Keratinocyte (primary cell): ENCODE data around the gene FJX1. TPM values are rescaled to one million over a fixed set of nuclear protein-coding genes. Genes with fewer than 3 reads are reported as not detected.

Experiments
- DNase-seq: peaks from one replicate; pipeline ENCODE4 v3.0.0-alpha.2; 2011; ENCODE audit warnings: low read depth, missing footprints, low spot score
- FAIRE-seq: peaks from 2 replicates; lab custom pipeline; 2011; peaks lifted over from hg19 to GRCh38; lab: Jason Lieb, UNC
- H2AFZ ChIP-seq: 2 replicates; pipeline ENCODE4 v1.6.0; 2012; ENCODE audit warnings: low read length, control low read depth, inconsistent platforms; ENCODE audit not compliant: control insufficient read depth
- H3K27ac ChIP-seq: 2 replicates; pipeline ENCODE4 v1.5.1; 2011; ENCODE audit warnings: low read length; ENCODE audit not compliant: control insufficient read depth, insufficient read depth
- H3K27me3 ChIP-seq: 3 replicates; pipeline ENCODE4 v1.6.0; 2011; ENCODE audit warnings: low read length; ENCODE audit not compliant: control insufficient read depth, insufficient read depth; ENCODE audit errors: extremely low read depth
- H3K36me3 ChIP-seq, 2 experiments: 2 replicates in 1 of 2; 3 replicates in 1 of 2; pipeline ENCODE4 v1.5.1; 2011; ENCODE audit warnings: low read length in 2 of 2, mild to moderate bottlenecking in 1 of 2; ENCODE audit not compliant: control insufficient read depth in 2 of 2, insufficient read depth in 2 of 2; ENCODE audit errors: extremely low read depth in 1 of 2
- H3K4me1 ChIP-seq: 3 replicates; pipeline ENCODE4 v1.5.1; 2011; ENCODE audit warnings: low read length; ENCODE audit not compliant: control insufficient read depth, insufficient read depth; ENCODE audit errors: extremely low read depth
- H3K4me2 ChIP-seq: 3 replicates; pipeline ENCODE4 v1.6.0; 2011; ENCODE audit warnings: low read depth, low read length; ENCODE audit not compliant: control insufficient read depth, insufficient read depth; ENCODE audit errors: extremely low read depth
- H3K4me3 ChIP-seq, 3 experiments: fragments of 200-600 bp in 1 of 3; sonication (generic) in 1 of 3; 2 replicates in 2 of 3; 3 replicates in 1 of 3; pipeline ENCODE4 v1.5.1; 2011 to 2016; ENCODE audit warnings: low read length in 3 of 3, mild to moderate bottlenecking in 3 of 3, control low read depth in 2 of 3, inconsistent platforms in 1 of 3, low read depth in 1 of 3, mixed read lengths in 1 of 3, mixed run types in 1 of 3, moderate library complexity in 1 of 3; ENCODE audit not compliant: control insufficient read depth in 2 of 3, insufficient read depth in 2 of 3; ENCODE audit errors: extremely low read depth in 1 of 3
- H3K79me2 ChIP-seq: 2 replicates; pipeline ENCODE4 v1.6.0; 2012; ENCODE audit warnings: low read length; ENCODE audit not compliant: control insufficient read depth, insufficient read depth
- H3K9ac ChIP-seq: 3 replicates; pipeline ENCODE4 v1.6.0; 2011; ENCODE audit warnings: low read length; ENCODE audit not compliant: control insufficient read depth, insufficient read depth; ENCODE audit errors: extremely low read depth
- H3K9me1 ChIP-seq: 3 replicates; pipeline ENCODE4 v1.6.0; 2011; ENCODE audit warnings: low read length; ENCODE audit not compliant: control insufficient read depth, insufficient read depth; ENCODE audit errors: extremely low read depth
- H3K9me3 ChIP-seq: 2 replicates; pipeline ENCODE4 v1.5.1; 2012; ENCODE audit warnings: low read depth, low read length; ENCODE audit not compliant: control insufficient read depth
- H4K20me1 ChIP-seq: 3 replicates; pipeline ENCODE4 v1.6.0; 2011; ENCODE audit warnings: low read length; ENCODE audit not compliant: control insufficient read depth, insufficient read depth; ENCODE audit errors: extremely low read depth
- EZH2 ChIP-seq: IDR thresholded peaks from one replicate; pipeline ENCODE4 v1.6.1; 2012; ENCODE audit warnings: inconsistent platforms, mild to moderate bottlenecking, low read length, moderate library complexity
- dilution Hi-C: fragments of 300-500 bp; cut with MboI; formaldehyde crosslinking; loops from one replicate; pipeline ENCODE4 v1.7.0; 2020; ENCODE audit warnings: low sequenced_read_pairs; ENCODE audit not compliant: extremely low pct_ligation_motif_present
- polyA plus RNA-seq, 5 experiments: library from polyadenylated mRNA; depleted of rRNA in 3 of 5; stranded (reverse) in 3 of 5; stranded (forward) in 1 of 5; unstranded in 1 of 5; fragments of >200 nt; gene quantifications; 1 replicate in 1 of 5; 2 replicates in 3 of 5; 3 replicates in 1 of 5; pipeline versions ENCODE4 v1.2.1 to v1.2.3, GENCODE V29; 2011 to 2012; ENCODE audit warnings: missing spikeins in 2 of 5, low read depth in 1 of 5, low replicate concordance in 1 of 5
- TF ChIP-seq, protein P1 (sequence below), 3 experiments: IDR thresholded peaks in 1 of 3; conservative IDR thresholded peaks in 1 of 3; optimal IDR thresholded peaks in 1 of 3; 2 replicates in 2 of 3; 3 replicates in 1 of 3; pipeline versions ENCODE3 to v1.5.1; 2011; ENCODE audit warnings: low read length in 3 of 3, mild to moderate bottlenecking in 3 of 3, moderate library complexity in 2 of 3, control low read depth in 1 of 3, inconsistent platforms in 1 of 3; ENCODE audit not compliant: insufficient read depth in 2 of 3; ENCODE audit errors: extremely low read depth in 1 of 3

FJX1 gene
- polyA plus RNA-seq, 1 donor (not counting 4 experiments of a cell fraction or from before 2014, with no cell fraction given), result 19.7 TPM

GRCh38 chr11:35602979-35603378 is 15.3 kb upstream of the FJX1 start:
- no peaks in the 10 kb centered on the region for H3K9me1 ChIP-seq
- H3K9ac ChIP-seq, result no peak overlapping the region
- no peak overlapping the region for H3K4me3 ChIP-seq
- H3K27ac ChIP-seq, result no peak overlapping the region
- no peak overlapping the region for H3K4me2 ChIP-seq
- H3K79me2 ChIP-seq, result no peaks in the 10 kb centered on the region
- TF ChIP-seq EZH2, result no peak
- TF ChIP-seq, protein P1, sequence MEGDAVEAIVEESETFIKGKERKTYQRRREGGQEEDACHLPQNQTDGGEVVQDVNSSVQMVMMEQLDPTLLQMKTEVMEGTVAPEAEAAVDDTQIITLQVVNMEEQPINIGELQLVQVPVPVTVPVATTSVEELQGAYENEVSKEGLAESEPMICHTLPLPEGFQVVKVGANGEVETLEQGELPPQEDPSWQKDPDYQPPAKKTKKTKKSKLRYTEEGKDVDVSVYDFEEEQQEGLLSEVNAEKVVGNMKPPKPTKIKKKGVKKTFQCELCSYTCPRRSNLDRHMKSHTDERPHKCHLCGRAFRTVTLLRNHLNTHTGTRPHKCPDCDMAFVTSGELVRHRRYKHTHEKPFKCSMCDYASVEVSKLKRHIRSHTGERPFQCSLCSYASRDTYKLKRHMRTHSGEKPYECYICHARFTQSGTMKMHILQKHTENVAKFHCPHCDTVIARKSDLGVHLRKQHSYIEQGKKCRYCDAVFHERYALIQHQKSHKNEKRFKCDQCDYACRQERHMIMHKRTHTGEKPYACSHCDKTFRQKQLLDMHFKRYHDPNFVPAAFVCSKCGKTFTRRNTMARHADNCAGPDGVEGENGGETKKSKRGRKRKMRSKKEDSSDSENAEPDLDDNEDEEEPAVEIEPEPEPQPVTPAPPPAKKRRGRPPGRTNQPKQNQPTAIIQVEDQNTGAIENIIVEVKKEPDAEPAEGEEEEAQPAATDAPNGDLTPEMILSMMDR (optimal IDR thresholded peaks at IDR 0.05 in 1 of 3, IDR thresholded peaks at IDR 0.05 in 1 of 3, conservative IDR thresholded peaks at IDR 0.05 in 1 of 3; ENCODE audit: extremely low read depth in 1 of 3, insufficient read depth in 2 of 3, low read length in 3 of 3), result no peak
- dilution Hi-C loops, result loop anchor here (25.0 kb wide), 1 partner anchor 209 kb away; no protein-coding TSS in a partner anchor
- H4K20me1 ChIP-seq, result no peaks in the 10 kb centered on the region
- FAIRE-seq (no peak), DNase-seq (no peak)
- no peak overlapping the region for H2AFZ ChIP-seq
- peaks cover 9% of the 10 kb centered on the region for H3K4me1 ChIP-seq
- no peaks in the 10 kb centered on the region for H3K9me3 ChIP-seq
- H3K36me3 ChIP-seq, result no peaks in the 10 kb centered on the region
- no peaks in the 10 kb centered on the region for H3K27me3 ChIP-seq

DNA sequence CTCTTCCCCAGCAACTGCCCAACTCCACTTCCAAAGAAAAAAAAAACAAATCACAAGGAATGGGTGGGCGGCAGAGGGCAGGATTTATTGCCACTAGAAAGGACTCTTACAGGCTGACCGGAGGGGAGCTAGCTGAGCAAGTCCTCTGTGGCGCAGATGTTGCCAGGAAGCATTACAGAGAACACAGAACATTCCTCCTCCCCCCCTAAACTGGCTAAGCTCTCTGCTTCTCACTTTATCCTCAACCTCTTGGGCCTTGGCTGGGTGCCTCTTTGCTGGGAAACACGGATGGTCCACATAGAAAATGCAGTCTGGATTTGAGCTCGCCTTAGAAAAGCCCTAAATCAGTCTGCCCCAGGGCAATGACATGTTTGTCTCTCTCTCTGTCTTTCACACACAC is 12.6 kb upstream of the FJX1 start:
- no peak overlapping the region for H3K4me3 ChIP-seq
- no peak for DNase-seq
- H3K27me3 ChIP-seq, result peaks cover 5% of the 10 kb centered on the region
- no peak overlapping the region for H3K9ac ChIP-seq
- no peaks in the 10 kb centered on the region for H3K9me3 ChIP-seq
- no peak overlapping the region for H2AFZ ChIP-seq
- H3K36me3 ChIP-seq, result no peaks in the 10 kb centered on the region
- H3K27ac ChIP-seq, result no peak overlapping the region
- no peak overlapping the region for H3K4me2 ChIP-seq
- TF ChIP-seq EZH2, result no peak
- TF ChIP-seq, protein P1 (optimal IDR thresholded peaks at IDR 0.05 in 1 of 3, IDR thresholded peaks at IDR 0.05 in 1 of 3, conservative IDR thresholded peaks at IDR 0.05 in 1 of 3; ENCODE audit: extremely low read depth in 1 of 3, insufficient read depth in 2 of 3, low read length in 3 of 3), result no peak
- dilution Hi-C loops, result loop anchor here (25.0 kb wide), 1 partner anchor 207 kb away; no protein-coding TSS in a partner anchor
- no peaks in the 10 kb centered on the region for H3K79me2 ChIP-seq
- H4K20me1 ChIP-seq, result no peaks in the 10 kb centered on the region
- H3K4me1 ChIP-seq, result peaks cover 9% of the 10 kb centered on the region
- no peaks in the 10 kb centered on the region for H3K9me1 ChIP-seq
- FAIRE-seq, result no peak
